ENCODE data around the gene OR10H5.
"Not testable (repeated sequence)": the region's sequence is repeated elsewhere in the genome, so short reads cannot be mapped to it uniquely, and the experiment has no call there.

The OR10H5 gene

GRCh38 chr19:15843894-15844222, 56.4 kb downstream of the OR10H5 start:
- H3K4me1 Mint-ChIP-seq; H3K4me3 Mint-ChIP-seq; H3K36me3 Mint-ChIP-seq; ATAC-seq (ENCODE audit: low read depth); H3K9me3 Mint-ChIP-seq; H3K27ac Mint-ChIP-seq; DNase-seq (ENCODE audit: low spot score in 2 of 2): not testable (repeated sequence)
- H3K27me3 Mint-ChIP-seq = peaks cover 14% of the 10 kb centered on the region

DNA sequence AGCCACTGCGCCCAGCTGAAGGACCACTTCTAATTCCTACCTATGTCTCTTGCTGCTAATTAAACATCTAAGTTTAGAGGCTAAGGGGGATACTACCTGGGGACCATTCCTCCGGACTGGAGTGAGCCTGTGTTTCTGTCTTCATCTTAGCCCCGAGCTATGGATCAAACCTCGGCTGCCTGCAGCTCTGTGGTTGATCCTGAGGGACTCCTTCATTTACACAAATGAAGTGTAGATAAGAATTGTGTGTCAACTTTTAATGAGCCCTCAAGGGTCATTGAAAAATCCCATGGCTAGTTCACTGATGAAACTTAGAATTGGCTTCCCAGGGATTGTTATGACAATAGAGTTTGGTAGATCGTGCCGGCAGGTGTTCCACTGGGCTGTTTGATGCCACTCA, 59.5 kb downstream of the OR10H5 start:
- no peak overlapping the region for H3K27ac Mint-ChIP-seq
- no peak for DNase-seq (ENCODE audit: low spot score in 2 of 2)
- no peaks in the 10 kb centered on the region for H3K9me3 Mint-ChIP-seq
- no peak for ATAC-seq (ENCODE audit: low read depth)
- H3K4me1 Mint-ChIP-seq = no peaks in the 10 kb centered on the region
- H3K4me3 Mint-ChIP-seq = no peak overlapping the region
- H3K27me3 Mint-ChIP-seq = peaks cover 16% of the 10 kb centered on the region
- H3K36me3 Mint-ChIP-seq = no peaks in the 10 kb centered on the region

DNA sequence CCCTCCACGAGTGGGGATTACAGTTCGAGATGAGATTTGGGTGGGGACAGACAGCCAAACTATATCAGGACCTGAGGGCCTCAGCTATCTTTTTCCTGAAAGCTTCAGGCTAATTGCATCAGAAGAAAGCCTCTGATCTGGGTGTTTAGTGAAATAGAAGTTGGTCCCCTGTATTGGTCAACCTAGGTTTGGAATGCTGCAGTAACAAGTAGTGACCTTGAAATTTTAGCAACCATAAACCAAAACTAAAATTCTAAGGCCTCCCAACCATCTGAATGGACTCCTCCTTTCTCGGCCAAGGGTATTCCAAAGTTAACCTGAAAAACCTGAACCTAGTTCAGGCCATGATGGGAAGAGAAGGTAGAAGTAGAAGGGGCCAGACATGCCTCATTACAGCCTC, 62.9 kb downstream of the OR10H5 start:
- H3K4me1 Mint-ChIP-seq = no peaks in the 10 kb centered on the region
- no peaks in the 10 kb centered on the region for H3K9me3 Mint-ChIP-seq
- no peak for ATAC-seq (ENCODE audit: low read depth)
- no peak overlapping the region for H3K4me3 Mint-ChIP-seq
- no peaks in the 10 kb centered on the region for H3K36me3 Mint-ChIP-seq
- DNase-seq (ENCODE audit: low spot score in 2 of 2) = no peak
- peaks cover 18% of the 10 kb centered on the region for H3K27me3 Mint-ChIP-seq
- H3K27ac Mint-ChIP-seq = no peak overlapping the region
